H9 (cell line): ENCODE data around the gene MUL1. TPM values are rescaled to one million over a fixed set of nuclear protein-coding genes. Genes with fewer than 3 reads are reported as not detected.

ENCODE experiments used
- DNase-seq: peaks from one replicate; pipeline ENCODE4 v3.0.0-alpha.2; 2017
- H2AFZ ChIP-seq: one replicate; pipeline ENCODE4 v1.6.1; 2013; ENCODE audit warnings: mild to moderate bottlenecking, low read length, control low read depth, moderate library complexity
- H2AK5ac ChIP-seq: 2 replicates; pipeline ENCODE4 v1.6.1; 2013; ENCODE audit warnings: low read length, control low read depth, mixed read lengths; ENCODE audit not compliant: insufficient read length
- H2BK120ac ChIP-seq: one replicate; pipeline ENCODE4 v1.6.1; 2013; ENCODE audit warnings: low read depth, mild to moderate bottlenecking, low read length, control low read depth, inconsistent platforms; ENCODE audit not compliant: poor library complexity, severe bottlenecking
- H2BK12ac ChIP-seq: 2 replicates; pipeline ENCODE4 v1.6.1; 2013; ENCODE audit warnings: low read length, control low read depth, mixed read lengths, low read depth; ENCODE audit not compliant: insufficient read length
- H2BK15ac ChIP-seq: 2 replicates; pipeline ENCODE4 v1.6.1; 2013; ENCODE audit warnings: low read depth, low read length, control low read depth
- H2BK20ac ChIP-seq: one replicate; pipeline ENCODE4 v1.6.1; 2013; ENCODE audit warnings: low read depth, mild to moderate bottlenecking, low read length, control low read depth, inconsistent platforms; ENCODE audit not compliant: poor library complexity, severe bottlenecking
- H2BK5ac ChIP-seq: 2 replicates; pipeline ENCODE4 v1.6.1; 2013; ENCODE audit warnings: low read length, control low read depth, mixed read lengths; ENCODE audit not compliant: insufficient read length
- H3K14ac ChIP-seq: 2 replicates; pipeline ENCODE4 v1.6.1; 2013; ENCODE audit warnings: low read length, control low read depth; ENCODE audit not compliant: insufficient read depth
- H3K18ac ChIP-seq: 2 replicates; pipeline ENCODE4 v1.6.1; 2013; ENCODE audit warnings: low read depth, mild to moderate bottlenecking, mixed read lengths, low read length, control low read depth; ENCODE audit not compliant: insufficient read length
- H3K23ac ChIP-seq: 2 replicates; pipeline ENCODE4 v1.6.1; 2013; ENCODE audit warnings: low read length, control low read depth, mixed read lengths, low read depth; ENCODE audit not compliant: insufficient read length
- H3K23me2 ChIP-seq: 2 replicates; pipeline ENCODE4 v1.6.1; 2013; ENCODE audit warnings: low read depth, mild to moderate bottlenecking, mixed read lengths, low read length, control low read depth; ENCODE audit not compliant: insufficient read length, poor library complexity, severe bottlenecking
- H3K27ac ChIP-seq: 2 replicates; pipeline ENCODE4 v1.5.1; 2013; ENCODE audit warnings: low read length, control low read depth, mixed read lengths, low read depth; ENCODE audit not compliant: insufficient read length
- H3K27me3 ChIP-seq: 2 replicates; pipeline ENCODE4 v1.6.1; 2013; ENCODE audit warnings: low read length, control low read depth, inconsistent platforms; ENCODE audit not compliant: insufficient read depth
- H3K4ac ChIP-seq: 2 replicates; pipeline ENCODE4 v1.6.1; 2013; ENCODE audit warnings: low read depth, mild to moderate bottlenecking, control low read depth, inconsistent platforms, low read length, moderate library complexity
- H3K4me1 ChIP-seq: 2 replicates; pipeline ENCODE4 v1.6.1; 2013; ENCODE audit warnings: low read length, control low read depth, inconsistent platforms; ENCODE audit not compliant: insufficient read depth
- H3K4me2 ChIP-seq: 2 replicates; pipeline ENCODE4 v1.6.1; 2013; ENCODE audit warnings: low read length, control low read depth, mixed read lengths; ENCODE audit not compliant: insufficient read length, insufficient read depth
- H3K56ac ChIP-seq: 2 replicates; pipeline ENCODE4 v1.6.1; 2013; ENCODE audit warnings: low read depth, mild to moderate bottlenecking, mixed read lengths, low read length, control low read depth; ENCODE audit not compliant: insufficient read length
- H3K79me1 ChIP-seq: 2 replicates; pipeline ENCODE4 v1.6.1; 2013; ENCODE audit warnings: low read depth, mild to moderate bottlenecking, moderate library complexity, low read length, control low read depth, inconsistent platforms; ENCODE audit not compliant: insufficient read depth, poor library complexity, severe bottlenecking
- H3K79me2 ChIP-seq: 2 replicates; pipeline ENCODE4 v1.6.1; 2013; ENCODE audit warnings: low read length, control low read depth, inconsistent platforms; ENCODE audit not compliant: insufficient read depth
- H3K9ac ChIP-seq: 2 replicates; pipeline ENCODE4 v1.6.1; 2013; ENCODE audit warnings: low read length, control low read depth, mixed read lengths; ENCODE audit not compliant: insufficient read length; ENCODE audit errors: extremely low read depth
- H3K9me3 ChIP-seq: one replicate; pipeline ENCODE4 v1.6.1; 2013; ENCODE audit warnings: low read depth, low read length, inconsistent platforms; ENCODE audit not compliant: control insufficient read depth
- H3T11ph ChIP-seq: one replicate; pipeline ENCODE4 v1.6.1; 2013; ENCODE audit warnings: mild to moderate bottlenecking, low read length, control low read depth, inconsistent platforms
- H4K20me1 ChIP-seq: one replicate; pipeline ENCODE4 v1.6.1; 2013; ENCODE audit not compliant: control insufficient read depth, insufficient read length, insufficient read depth
- H4K5ac ChIP-seq: 2 replicates; pipeline ENCODE4 v1.6.1; 2013; ENCODE audit warnings: low read depth, mild to moderate bottlenecking, mixed read lengths, low read length, control low read depth; ENCODE audit not compliant: insufficient read length
- H4K8ac ChIP-seq: replicated peaks from 2 replicates; pipeline ENCODE4 v1.6.1; 2013; ENCODE audit warnings: low read length, control low read depth, mixed read lengths, low read depth; ENCODE audit not compliant: insufficient read length
- H4K91ac ChIP-seq: 2 replicates; pipeline ENCODE4 v1.6.1; 2013; ENCODE audit warnings: low read depth, mild to moderate bottlenecking, moderate library complexity, mixed read lengths, low read length, control low read depth; ENCODE audit not compliant: insufficient read length
- H3K27ac Mint-ChIP-seq, 3 experiments: 2 replicates in 2 of 3; 3 replicates in 1 of 3; pipeline ENCODE4 v1.8.0; 2020 to 2021; ENCODE audit warnings: mixed read lengths in 3 of 3, mild to moderate bottlenecking in 1 of 3, moderate library complexity in 1 of 3
- H3K27me3 Mint-ChIP-seq: 2 replicates; pipeline ENCODE4 v1.8.0; 2021; ENCODE audit warnings: low read depth, mild to moderate bottlenecking, moderate library complexity, mixed read lengths
- H3K36me3 Mint-ChIP-seq, 3 experiments: 2 replicates in 2 of 3; 3 replicates in 1 of 3; pipeline ENCODE4 v1.8.0; 2020 to 2021; ENCODE audit warnings: low read depth in 3 of 3, mixed read lengths in 3 of 3; ENCODE audit not compliant: insufficient read depth in 1 of 3
- H3K4me1 Mint-ChIP-seq, 2 experiments: 2 replicates each; pipeline ENCODE4 v1.8.0; 2020; ENCODE audit warnings: mixed read lengths in 2 of 2
- H3K4me3 Mint-ChIP-seq, 2 experiments: 2 replicates in 1 of 2; 3 replicates in 1 of 2; pipeline ENCODE4 v1.8.0; 2020 to 2021; ENCODE audit warnings: mild to moderate bottlenecking in 2 of 2, mixed read lengths in 2 of 2, moderate library complexity in 1 of 2
- H3K9me3 Mint-ChIP-seq, 2 experiments: 2 replicates in 1 of 2; 3 replicates in 1 of 2; pipeline ENCODE4 v1.8.0; 2020; ENCODE audit warnings: mild to moderate bottlenecking in 2 of 2, mixed read lengths in 2 of 2, moderate library complexity in 1 of 2
- CTCF ChIP-seq: fragments of 200-600 bp; sonication (generic); conservative IDR thresholded peaks from 3 replicates; pipeline ENCODE4 v1.8.0; 2021; ENCODE audit warnings: antibody characterized with exemption, mild to moderate bottlenecking
- WGBS: extraction: QIAGEN DNeasy Blood & Tissue Kit; methylation state at CpG from one replicate; pipeline ENCODE4 v1.1.7; 2013; ENCODE audit warnings: missing lambda C conversion rate, low lambda C conversion rate, mixed read lengths; ENCODE audit not compliant: insufficient read length; ENCODE audit errors: extremely low coverage; 5-methylcytosine and 5-hydroxymethylcytosine counted together
- total RNA-seq: library from RNA; stranded (reverse); gene quantifications from 2 replicates; pipeline ENCODE4 v1.2.1, GENCODE V29; 2021

MUL1 gene
- total RNA-seq, 1 experiment from 2014 or later, result 27.1 TPM

GRCh38 chr1:20508411-20508771 is 440 bp upstream of the MUL1 start:
- Histone ChIP-seq H4K8ac (no peak overlapping the region), H3K27ac (no peak overlapping the region), H2BK20ac (no peak overlapping the region), H2BK15ac (no peak overlapping the region), H3K4me1 (no peaks in the 10 kb centered on the region), H3K4me2 (peak overlapping the region; percentile 99), H3K4ac (no peak overlapping the region), H3K18ac (no peak overlapping the region), H2BK12ac (no peak overlapping the region), H3T11ph (no peak overlapping the region), H4K5ac (no peak overlapping the region), H3K79me1 (peaks cover 3% of the 10 kb centered on the region), H2BK5ac (no peak overlapping the region), H4K91ac (no peak overlapping the region), H3K23ac (no peak overlapping the region), H2AK5ac (no peak overlapping the region), H2AFZ (no peak overlapping the region), H3K9ac (no peak overlapping the region), H3K9me3 (no peaks in the 10 kb centered on the region), H3K23me2 (peaks cover 3% of the 10 kb centered on the region), H2BK120ac (no peak overlapping the region), H3K79me2 (peaks cover 4% of the 10 kb centered on the region; the same call in 1 of the 2 replicates), H3K56ac (no peak overlapping the region), H3K27me3 (no peaks in the 10 kb centered on the region), H4K20me1 (no peaks in the 10 kb centered on the region), H3K14ac (no peak overlapping the region)
- Mint-ChIP-seq H3K27ac (no peak overlapping the region), H3K4me3 (peak overlapping the region; percentile 88 to 90), H3K36me3 (peaks cover 0 to 5% (median 0%) of the 10 kb centered on the region in 3 experiments; a peak in 2 of 7 replicates), H3K27me3 (peaks cover 46% of the 10 kb centered on the region), H3K9me3 (no peaks in the 10 kb centered on the region), H3K4me1 (peaks cover 0 to 5% of the 10 kb centered on the region in 2 experiments; a peak in 2 of 4 replicates)
- no peak for DNase-seq
- TF ChIP-seq CTCF, result no peak
- no CpG with 5 or more reads among the region's 5 CpGs for WGBS
